Osteoblast (primary cell): Measurements from ENCODE around the gene KCNT2. TPM values are rescaled to one million over a fixed set of nuclear protein-coding genes. Genes with fewer than 3 reads are reported as not detected.

Source experiments
- DNase-seq: peaks from one replicate; pipeline ENCODE4 v3.0.0; 2011; ENCODE audit warnings: low spot score, mixed read lengths; ENCODE audit not compliant: insufficient read length; ENCODE audit errors: missing footprints
- H2AFZ ChIP-seq: 2 replicates; pipeline ENCODE4 v1.6.0; 2011; ENCODE audit warnings: mild to moderate bottlenecking, low read length
- H3K27ac ChIP-seq: 2 replicates; pipeline ENCODE4 v1.5.1; 2011; ENCODE audit warnings: mild to moderate bottlenecking, low read depth, low read length, moderate library complexity
- H3K27me3 ChIP-seq: 2 replicates; pipeline ENCODE4 v1.6.0; 2012; ENCODE audit warnings: mild to moderate bottlenecking, control low read depth, inconsistent platforms, low read length, moderate library complexity; ENCODE audit not compliant: insufficient read depth
- H3K36me3 ChIP-seq: 2 replicates; pipeline ENCODE4 v1.5.1; 2011; ENCODE audit warnings: mild to moderate bottlenecking, low read length, control low read depth, moderate library complexity; ENCODE audit not compliant: insufficient read depth
- H3K4me1 ChIP-seq: 2 replicates; pipeline ENCODE4 v1.5.1; 2011; ENCODE audit warnings: mild to moderate bottlenecking, low read length, control low read depth, moderate library complexity; ENCODE audit not compliant: insufficient read depth
- H3K4me2 ChIP-seq: 2 replicates; pipeline ENCODE4 v1.6.0; 2011; ENCODE audit warnings: mild to moderate bottlenecking, low read length; ENCODE audit not compliant: insufficient read depth
- H3K4me3 ChIP-seq: fragments of 200-600 bp; sonication (generic); 3 replicates; pipeline ENCODE4 v1.5.1; 2012; ENCODE audit warnings: mild to moderate bottlenecking, low read length, inconsistent platforms; ENCODE audit not compliant: insufficient read depth
- H3K79me2 ChIP-seq: 2 replicates; pipeline ENCODE4 v1.6.0; 2012; ENCODE audit warnings: mild to moderate bottlenecking, low read length, control low read depth, inconsistent platforms; ENCODE audit not compliant: insufficient read depth
- H3K9me3 ChIP-seq: 2 replicates; pipeline ENCODE4 v1.5.1; 2011; ENCODE audit warnings: low read depth, low read length, control low read depth
- H4K20me1 ChIP-seq: 2 replicates; pipeline ENCODE4 v1.6.0; 2012; ENCODE audit warnings: mild to moderate bottlenecking, low read length, control low read depth; ENCODE audit not compliant: insufficient read depth
- total RNA-seq: library from RNA; depleted of rRNA; stranded (reverse); fragments of >200 nt; gene quantifications from 2 replicates; pipeline ENCODE4 v1.2.3, GENCODE V29; 2012
- TF ChIP-seq, protein P1 (sequence below): IDR thresholded peaks from 2 replicates; pipeline ENCODE4 v1.5.1; 2011; ENCODE audit warnings: mild to moderate bottlenecking, low read depth, low read length, moderate library complexity; ENCODE audit errors: extremely low read depth

The KCNT2 gene
- total RNA-seq, 1 donor = 10.5 TPM

DNA sequence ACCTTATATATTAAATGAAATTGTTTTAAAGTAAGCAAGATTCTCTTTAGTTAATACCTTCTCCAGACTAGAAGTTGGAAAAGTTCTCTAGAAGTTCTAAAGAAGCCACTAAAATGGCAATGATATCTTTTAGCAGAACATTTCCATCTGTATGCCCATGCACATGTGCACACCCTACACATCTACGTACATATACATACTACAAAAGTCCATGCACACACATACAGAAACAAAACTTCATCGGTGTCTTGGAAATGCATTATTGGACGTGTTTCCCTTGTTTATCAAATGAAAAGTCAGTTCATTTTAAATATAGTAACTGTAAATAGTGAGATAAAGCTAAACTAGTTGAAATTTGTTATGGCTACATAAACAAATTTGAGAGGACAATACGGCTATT lies 114.4 kb downstream of the KCNT2 start:
- Histone ChIP-seq H3K27ac (no peak overlapping the region), H3K9me3 (no peaks in the 10 kb centered on the region), H3K27me3 (no peaks in the 10 kb centered on the region), H3K79me2 (no peaks in the 10 kb centered on the region), H2AFZ (no peak overlapping the region), H3K36me3 (no peaks in the 10 kb centered on the region), H4K20me1 (no peaks in the 10 kb centered on the region), H3K4me2 (no peak overlapping the region), H3K4me3 (no peak overlapping the region), H3K4me1 (no peaks in the 10 kb centered on the region)
- no peak for DNase-seq
- TF ChIP-seq, protein P1, sequence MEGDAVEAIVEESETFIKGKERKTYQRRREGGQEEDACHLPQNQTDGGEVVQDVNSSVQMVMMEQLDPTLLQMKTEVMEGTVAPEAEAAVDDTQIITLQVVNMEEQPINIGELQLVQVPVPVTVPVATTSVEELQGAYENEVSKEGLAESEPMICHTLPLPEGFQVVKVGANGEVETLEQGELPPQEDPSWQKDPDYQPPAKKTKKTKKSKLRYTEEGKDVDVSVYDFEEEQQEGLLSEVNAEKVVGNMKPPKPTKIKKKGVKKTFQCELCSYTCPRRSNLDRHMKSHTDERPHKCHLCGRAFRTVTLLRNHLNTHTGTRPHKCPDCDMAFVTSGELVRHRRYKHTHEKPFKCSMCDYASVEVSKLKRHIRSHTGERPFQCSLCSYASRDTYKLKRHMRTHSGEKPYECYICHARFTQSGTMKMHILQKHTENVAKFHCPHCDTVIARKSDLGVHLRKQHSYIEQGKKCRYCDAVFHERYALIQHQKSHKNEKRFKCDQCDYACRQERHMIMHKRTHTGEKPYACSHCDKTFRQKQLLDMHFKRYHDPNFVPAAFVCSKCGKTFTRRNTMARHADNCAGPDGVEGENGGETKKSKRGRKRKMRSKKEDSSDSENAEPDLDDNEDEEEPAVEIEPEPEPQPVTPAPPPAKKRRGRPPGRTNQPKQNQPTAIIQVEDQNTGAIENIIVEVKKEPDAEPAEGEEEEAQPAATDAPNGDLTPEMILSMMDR = no peak

DNA sequence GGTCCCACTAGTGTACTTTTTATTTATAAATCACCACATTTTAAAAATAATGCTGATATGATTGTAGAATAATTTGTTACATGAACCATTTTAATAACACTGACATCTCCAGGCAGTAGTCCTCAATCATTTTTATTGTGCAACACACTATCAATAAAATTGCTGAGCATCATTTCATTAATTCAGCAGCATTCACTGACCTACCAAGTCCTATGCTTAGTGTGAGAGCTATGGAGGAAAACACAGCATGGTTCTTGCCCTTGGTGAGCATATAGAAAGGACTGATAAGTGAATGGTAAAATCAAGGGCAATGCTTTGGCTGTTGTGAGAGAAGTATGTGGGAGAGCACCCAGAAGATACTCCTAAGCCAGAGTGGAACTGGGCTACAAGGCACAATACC lies 119.7 kb downstream of the KCNT2 start:
- no peak overlapping the region for H3K27ac ChIP-seq
- no peaks in the 10 kb centered on the region for H3K9me3 ChIP-seq
- H3K36me3 ChIP-seq = no peaks in the 10 kb centered on the region
- H4K20me1 ChIP-seq = no peaks in the 10 kb centered on the region
- H3K4me2 ChIP-seq = no peak overlapping the region
- no peaks in the 10 kb centered on the region for H3K79me2 ChIP-seq
- no peak for DNase-seq
- TF ChIP-seq, protein P1 = no peak
- no peak overlapping the region for H2AFZ ChIP-seq
- no peaks in the 10 kb centered on the region for H3K4me1 ChIP-seq
- no peaks in the 10 kb centered on the region for H3K27me3 ChIP-seq
- no peak overlapping the region for H3K4me3 ChIP-seq

DNA sequence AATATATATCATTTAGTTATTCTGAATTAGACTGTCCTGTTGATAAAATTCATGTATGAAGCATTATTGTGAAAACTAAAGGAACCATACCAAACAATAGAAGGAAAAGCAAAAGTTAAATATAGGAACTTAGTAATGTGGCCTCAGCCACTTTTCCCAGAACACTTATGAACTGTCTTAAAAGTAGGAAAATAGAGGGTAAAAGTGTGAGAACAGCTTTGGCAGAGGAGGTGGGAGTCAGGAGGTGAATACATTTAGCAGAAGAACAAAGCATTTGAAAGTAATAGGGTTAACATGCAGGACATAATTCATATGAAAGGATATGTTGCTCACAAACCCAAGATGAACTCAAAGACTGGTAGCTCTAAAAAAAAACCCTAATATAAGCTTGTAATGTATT lies 121.9 kb downstream of the KCNT2 start:
- no peaks in the 10 kb centered on the region for H3K4me1 ChIP-seq
- no peak overlapping the region for H3K27ac ChIP-seq
- H2AFZ ChIP-seq = no peak overlapping the region
- H3K4me2 ChIP-seq = no peak overlapping the region
- no peak for DNase-seq
- H3K4me3 ChIP-seq = no peak overlapping the region
- no peaks in the 10 kb centered on the region for H3K27me3 ChIP-seq
- no peaks in the 10 kb centered on the region for H3K79me2 ChIP-seq
- no peaks in the 10 kb centered on the region for H4K20me1 ChIP-seq
- TF ChIP-seq, protein P1 = no peak
- no peaks in the 10 kb centered on the region for H3K9me3 ChIP-seq
- H3K36me3 ChIP-seq = no peaks in the 10 kb centered on the region

DNA sequence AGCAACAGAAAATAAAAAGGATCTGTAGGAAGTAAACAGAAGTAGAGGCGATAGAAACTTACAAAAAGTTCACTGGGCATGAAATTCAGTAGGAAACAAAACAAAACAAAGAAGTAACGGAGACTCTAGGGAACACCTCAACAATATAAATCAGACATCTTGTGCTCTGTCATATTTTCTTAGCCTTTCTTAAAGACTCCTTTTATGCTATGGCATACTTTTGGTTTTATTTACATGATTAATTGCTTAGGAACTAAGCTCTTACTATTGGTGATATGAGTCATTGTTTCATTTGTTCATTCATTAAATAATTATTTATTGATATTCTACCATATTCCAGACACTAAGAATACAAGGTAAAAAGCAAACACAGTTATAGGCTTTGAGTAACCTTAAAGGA lies 126.6 kb downstream of the KCNT2 start:
- Histone ChIP-seq H4K20me1 (no peaks in the 10 kb centered on the region), H3K9me3 (no peaks in the 10 kb centered on the region), H3K4me2 (no peak overlapping the region), H3K27ac (no peak overlapping the region), H3K4me1 (no peaks in the 10 kb centered on the region), H3K79me2 (no peaks in the 10 kb centered on the region), H3K27me3 (no peaks in the 10 kb centered on the region), H3K4me3 (no peak overlapping the region), H2AFZ (no peak overlapping the region), H3K36me3 (no peaks in the 10 kb centered on the region)
- no peak for DNase-seq
- TF ChIP-seq, protein P1 = no peak
